HepG2 (cell line): ENCODE data around the gene KHK. TPM values are rescaled to one million over a fixed set of nuclear protein-coding genes. Genes with fewer than 3 reads are reported as not detected.
A peak's percentile ranks its signal among the peaks of the same experiment; 100 is the strongest.

Source experiments
- ATAC-seq: fragments of 200-7000 bp; cut with Tn5 transposase; 3 replicates; pipeline ENCODE4 v1.9.1; 2020; ENCODE audit warnings: mild to moderate bottlenecking, moderate library complexity
- BruUV-seq: library from RNA; stranded (reverse); fragments of 400-500 nt; replicated peaks from 2 replicates; lab custom pipeline; 2021; lab: Mats Ljungman, UMichigan
- CTCF ChIA-PET: fragments of 300-600 bp; formaldehyde crosslinking; extraction: SDS; loops from one replicate; lab custom pipeline; 2021; ENCODE audit warnings: low total read pairs, inconsistent platforms, low intra/inter-chr PET ratio; lab: Yijun Ruan, JAX
- POLR2A ChIA-PET: fragments of 350-600 bp; sonication (Branson Sonifier 250); formaldehyde crosslinking; loops from one replicate; lab custom pipeline; 2020; ENCODE audit warnings: antibody characterized with exemption, inconsistent platforms; lab: Yijun Ruan, JAX
- DNase-seq: peaks from one replicate; pipeline ENCODE4 v3.0.0-alpha.2; 2015; ENCODE audit warnings: low spot score
- FAIRE-seq: peaks from 3 replicates; lab custom pipeline; 2011; peaks lifted over from hg19 to GRCh38; lab: Jason Lieb, UNC
- H2AFZ ChIP-seq: one replicate; pipeline ENCODE4 v1.6.1; 2011; ENCODE audit warnings: low read length, inconsistent platforms
- H3K27ac ChIP-seq: fragments of 300-600 bp; 3 replicates; pipeline ENCODE4 v1.8.0; 2011; ENCODE audit warnings: mixed run types, mild to moderate bottlenecking, mixed read lengths, low read length, inconsistent platforms; ENCODE audit not compliant: insufficient read depth; ENCODE audit errors: extremely low read length
- H3K27me3 ChIP-seq, 2 experiments: fragments of 200-600 bp in 1 of 2; 2 replicates in 1 of 2; 3 replicates in 1 of 2; pipeline versions ENCODE4 v1.6.0 to v1.8.0; 2011; ENCODE audit warnings: low read length in 2 of 2, mild to moderate bottlenecking in 2 of 2, moderate library complexity in 2 of 2, inconsistent platforms in 1 of 2; ENCODE audit not compliant: insufficient read depth in 2 of 2, control insufficient read depth in 1 of 2
- H3K36me3 ChIP-seq, 2 experiments: fragments of 200-600 bp in 1 of 2; replicated peaks in 1 of 2; 2 replicates in 1 of 2; 3 replicates in 1 of 2; pipeline versions ENCODE4 v1.5.1 to v1.8.0; 2011; ENCODE audit warnings: low read length in 2 of 2, inconsistent platforms in 1 of 2; ENCODE audit not compliant: insufficient read depth in 2 of 2, control insufficient read depth in 1 of 2
- H3K4me1 ChIP-seq: 2 replicates; pipeline ENCODE4 v1.5.1; 2012; ENCODE audit warnings: low read length, inconsistent platforms; ENCODE audit not compliant: insufficient read depth
- H3K4me2 ChIP-seq: 2 replicates; pipeline ENCODE4 v1.6.0; 2011; ENCODE audit warnings: low read depth, low read length, inconsistent platforms
- H3K4me3 ChIP-seq, 3 experiments: fragments of 200-600 bp in 1 of 3; sonication (generic), shearing (Covaris generic) in 1 of 3; replicated peaks in 1 of 3; 2 replicates each; pipeline ENCODE4 v1.5.1; 2011 to 2016; ENCODE audit warnings: low read length in 3 of 3, inconsistent platforms in 2 of 3, low read depth in 2 of 3, mild to moderate bottlenecking in 2 of 3, control low read depth in 1 of 3, mixed read lengths in 1 of 3; ENCODE audit not compliant: insufficient read depth in 1 of 3
- H3K79me2 ChIP-seq: one replicate; pipeline ENCODE4 v1.6.1; 2011; ENCODE audit warnings: low read length, inconsistent platforms; ENCODE audit not compliant: insufficient read depth
- H3K9ac ChIP-seq: 2 replicates; pipeline ENCODE4 v1.6.0; 2011; ENCODE audit warnings: mild to moderate bottlenecking, low read depth, low read length, inconsistent platforms; ENCODE audit not compliant: insufficient read depth
- H3K9me3 ChIP-seq: 2 replicates; pipeline ENCODE4 v1.5.1; 2012; ENCODE audit warnings: mild to moderate bottlenecking, low read length
- H4K20me1 ChIP-seq: 2 replicates; pipeline ENCODE4 v1.6.0; 2011; ENCODE audit warnings: inconsistent platforms, mild to moderate bottlenecking, low read length, moderate library complexity; ENCODE audit not compliant: insufficient read depth
- CAMTA2 ChIP-seq: sonication (generic); formaldehyde crosslinking; IDR thresholded peaks from 2 replicates; pipeline ENCODE4 v1.4.0; 2020; ENCODE audit warnings: mild to moderate bottlenecking, missing genetic modification reagents, borderline replicate concordance
- DRAP1 ChIP-seq: IDR thresholded peaks from 2 replicates; pipeline ENCODE4 v1.6.1; 2016; ENCODE audit warnings: missing genetic modification reagents, missing compliant biosample characterization
- EEA1 ChIP-seq: sonication (generic); formaldehyde crosslinking; IDR thresholded peaks from 2 replicates; pipeline ENCODE4 v1.5.1; 2020; ENCODE audit warnings: mild to moderate bottlenecking, missing genetic modification reagents, borderline replicate concordance
- HES4 ChIP-seq: sonication (generic); formaldehyde crosslinking; IDR thresholded peaks from 2 replicates; pipeline ENCODE4 v1.9.0; 2021; ENCODE audit warnings: mild to moderate bottlenecking, missing genetic modification reagents, borderline replicate concordance
- IKZF4 ChIP-seq: sonication (generic); formaldehyde crosslinking; IDR thresholded peaks from 2 replicates; pipeline ENCODE4 v1.5.1; 2020; ENCODE audit warnings: borderline replicate concordance, mild to moderate bottlenecking, low read depth, missing genetic modification reagents; ENCODE audit errors: not compliant biosample characterization
- KLF6 ChIP-seq: IDR thresholded peaks from 2 replicates; pipeline ENCODE4 v1.8.0; 2016; ENCODE audit warnings: missing biosample characterization, missing genetic modification reagents
- MIER2 ChIP-seq: IDR thresholded peaks from 2 replicates; pipeline ENCODE4 v1.6.1; 2016; ENCODE audit warnings: missing biosample characterization, missing genetic modification reagents
- NFIC ChIP-seq: IDR thresholded peaks from 2 replicates; pipeline ENCODE4 v1.6.1; 2012; ENCODE audit warnings: mild to moderate bottlenecking, low read length, inconsistent platforms
- NR3C1 ChIP-seq: sonication (generic); formaldehyde crosslinking; IDR thresholded peaks from 2 replicates; pipeline ENCODE4 v1.4.0; 2020; ENCODE audit warnings: missing genetic modification reagents
- PBX3 ChIP-seq: sonication (generic); formaldehyde crosslinking; IDR thresholded peaks from 2 replicates; pipeline ENCODE4 v1.8.1; 2023; ENCODE audit warnings: missing genetic modification reagents, inconsistent platforms, borderline replicate concordance
- PREB ChIP-seq: sonication (generic); formaldehyde crosslinking; IDR thresholded peaks from 2 replicates; pipeline ENCODE4 v1.4.0; 2020; ENCODE audit warnings: missing genetic modification reagents
- SKI ChIP-seq: fragments of 450-650 bp; IDR thresholded peaks from one replicate; pipeline ENCODE4 v1.6.1; 2018; ENCODE audit warnings: mild to moderate bottlenecking; ENCODE audit not compliant: partially characterized antibody
- STAG1 ChIP-seq: sonication (generic); formaldehyde crosslinking; IDR thresholded peaks from 2 replicates; pipeline ENCODE4 v1.4.0; 2020; ENCODE audit warnings: missing genetic modification reagents
- TEF ChIP-seq: sonication (generic); formaldehyde crosslinking; IDR thresholded peaks from 2 replicates; pipeline ENCODE4 v1.5.0; 2020; ENCODE audit warnings: missing genetic modification reagents
- TFDP1 ChIP-seq: IDR thresholded peaks from 2 replicates; pipeline ENCODE4 v1.6.1; 2016; ENCODE audit warnings: missing compliant biosample characterization, missing genetic modification reagents, borderline replicate concordance
- ZFP82 ChIP-seq: sonication (generic); formaldehyde crosslinking; IDR thresholded peaks from 2 replicates; pipeline ENCODE4 v1.5.1; 2020; ENCODE audit warnings: mild to moderate bottlenecking, missing genetic modification reagents, borderline replicate concordance
- ZNF33A ChIP-seq: sonication (generic); formaldehyde crosslinking; IDR thresholded peaks from 2 replicates; pipeline ENCODE4 v1.5.1; 2020; ENCODE audit warnings: missing genetic modification reagents, mild to moderate bottlenecking, moderate library complexity, borderline replicate concordance
- ZNF556 ChIP-seq: sonication (generic); formaldehyde crosslinking; IDR thresholded peaks from 2 replicates; pipeline ENCODE4 v1.4.0; 2020; ENCODE audit warnings: mild to moderate bottlenecking, missing genetic modification reagents, borderline replicate concordance
- ZNF576 ChIP-seq: sonication (generic); formaldehyde crosslinking; IDR thresholded peaks from 2 replicates; pipeline ENCODE4 v1.4.0; 2020; ENCODE audit warnings: mild to moderate bottlenecking, missing genetic modification reagents
- ZNF746 ChIP-seq: sonication (generic); formaldehyde crosslinking; IDR thresholded peaks from 2 replicates; pipeline ENCODE4 v1.8.0; 2022; ENCODE audit warnings: mild to moderate bottlenecking, missing genetic modification reagents
- WGBS: methylation state at CpG from one replicate; pipeline ENCODE4 v1.1.6; 2017; ENCODE audit warnings: low lambda C conversion rate; 5-methylcytosine and 5-hydroxymethylcytosine counted together
- in situ Hi-C: cut with HindIII; loops from 2 replicates; pipeline ENCODE4 v1.10.0; 2017; ENCODE audit warnings: low pct_unique_long_range_greater_than_20kb; ENCODE audit not compliant: extremely low pct_ligation_motif_present
- intact Hi-C: fragments of 100-400 bp; cut with micrococcal nuclease; formaldehyde crosslinking; loops from one replicate; pipeline ENCODE4 v1.10.0; 2022; ENCODE audit not compliant: unreplicated experiment
- polyA plus RNA-seq, 8 experiments: library from polyadenylated mRNA; depleted of rRNA in 3 of 8; stranded (reverse) in 7 of 8; unstranded in 1 of 8; fragments of >200 nt; fragmentation: Illumina TruSeq in 4 of 8; extraction: Trizol in 4 of 8; gene quantifications; 2 replicates each; pipeline versions ENCODE4 v1.2.1 to v1.2.3, GENCODE V29; 2011 to 2016; ENCODE audit warnings: low read depth in 4 of 8, missing spikeins in 1 of 8, mixed read lengths in 1 of 8; ENCODE audit not compliant: insufficient read depth in 1 of 8
- total RNA-seq, 5 experiments: library from RNA; depleted of rRNA; stranded (reverse); fragments of >200 nt; fragmentation: Illumina TruSeq; extraction: Trizol; gene quantifications; 2 replicates each; pipeline ENCODE4 v1.2.3, GENCODE V29; 2016; ENCODE audit warnings: low read depth in 1 of 5

The KHK gene
- total and polyA plus RNA-seq, 2 of the 13 experiments (the other 11 are each of a cell fraction or from before 2014, with no cell fraction given) = 40.9 to 99.2 TPM

GRCh38 chr2:27094353-27094984, 7.9 kb downstream of the KHK start:
- Histone ChIP-seq H3K4me2 (peak overlapping the region; percentile 96), H3K9ac (peak overlapping the region; percentile 79), H3K36me3 (peaks cover 4 to 35% of the 10 kb centered on the region in 2 experiments), H4K20me1 (no peaks in the 10 kb centered on the region), H3K27ac (peak overlapping the region; percentile 97), H3K4me1 (peaks cover 76% of the 10 kb centered on the region), H3K9me3 (no peaks in the 10 kb centered on the region), H3K4me3 (peak overlapping the region in 1 of 3 experiments; percentile 59; a peak in 2 of 6 replicates), H2AFZ (no peak overlapping the region), H3K79me2 (peaks cover 36% of the 10 kb centered on the region), H3K27me3 (no peaks in the 10 kb centered on the region)
- FAIRE-seq (no peak), DNase-seq (no peak), ATAC-seq (no peak)
- WGBS = 88% methylated on average over 24 of the region's 24 CpGs
- ChIA-PET POLR2A (interaction anchor here (0.7 to 4.8 kb wide), 28 partner anchors 8 to 1215 kb away, joined by 3 to 61 read pairs (median 6); partner anchors contain the start of genes ABHD1, AGBL5, ATRAID and CGREF1), CTCF (no interaction called here)
- no TSS peak for BruUV-seq
- in situ Hi-C loops (no loop called here), intact Hi-C loops (loop anchor here (5.0 kb wide), 1 partner anchor 307 kb away; the partner anchor contains the start of gene CENPA)
- TF ChIP-seq HES4 (CRISPR knock-in tag) (peak; percentile 2; the same call in 1 of the 2 replicates), ZNF576 (CRISPR knock-in tag) (no peak), PREB (CRISPR knock-in tag) (no peak), ZNF33A (CRISPR knock-in tag) (no peak), STAG1 (no peak), ZNF556 (CRISPR knock-in tag) (no peak), TEF (CRISPR knock-in tag) (no peak), SKI (no peak), KLF6 (CRISPR knock-in tag) (no peak), NFIC (no peak), IKZF4 (CRISPR knock-in tag) (no peak), ZFP82 (no peak), MIER2 (no peak), DRAP1 (no peak), PBX3 (no peak), ZNF746 (CRISPR knock-in tag) (no peak), CAMTA2 (CRISPR knock-in tag) (0 out of 2 replicates have a peak, but pooled peaks have one; percentile 35), NR3C1 (CRISPR knock-in tag) (no peak), TFDP1 (CRISPR knock-in tag) (no peak), EEA1 (CRISPR knock-in tag) (no peak)
